Cardiac muscle cell (in vitro differentiated cells and primary cell): Measurements from ENCODE around the gene CCDC149. TPM values are rescaled to one million over a fixed set of nuclear protein-coding genes. Genes with fewer than 3 reads are reported as not detected.

Experiments used
- DNase-seq, 2 donors: peaks; one replicate each; pipeline versions ENCODE4 v3.0.0 to v3.0.0-alpha.2; 2010 to 2017; ENCODE audit warnings: low read depth in 1 of 2, low spot score in 1 of 2
- H3K27ac ChIP-seq: fragments of 200-600 bp; sonication (generic); 2 replicates; pipeline ENCODE4 v1.5.1; 2016
- H3K27me3 ChIP-seq: fragments of 200-600 bp; sonication (generic); 2 replicates; pipeline ENCODE4 v1.6.0; 2016; ENCODE audit warnings: control low read depth
- H3K36me3 ChIP-seq: fragments of 200-600 bp; sonication (generic); 2 replicates; pipeline ENCODE4 v1.5.1; 2016; ENCODE audit warnings: control low read depth
- H3K4me1 ChIP-seq: fragments of 200-600 bp; sonication (generic); 2 replicates; pipeline ENCODE4 v1.8.1; 2017; ENCODE audit warnings: low read depth, mild to moderate bottlenecking, mixed run types
- H3K4me3 ChIP-seq: fragments of 200-600 bp; sonication (generic); 2 replicates; pipeline ENCODE4 v1.5.1; 2016; ENCODE audit warnings: mild to moderate bottlenecking
- H3K9me3 ChIP-seq: fragments of 200-600 bp; sonication (generic); 2 replicates; pipeline ENCODE4 v1.5.1; 2017; ENCODE audit warnings: low read depth, mild to moderate bottlenecking, control low read depth
- CTCF ChIP-seq: IDR thresholded peaks from 2 replicates; pipeline ENCODE4 v1.5.1; 2012; ENCODE audit warnings: low read depth, mild to moderate bottlenecking, low read length
- polyA plus RNA-seq: library from polyadenylated mRNA; unstranded; fragments of >200 nt; fragmentation: Nextera tagmentation; extraction: Ambion mirVana; gene quantifications from 2 replicates; pipeline ENCODE4 v1.2.1, GENCODE V29; 2016
- total RNA-seq: library from RNA; depleted of rRNA; stranded (reverse); fragments of >200 nt; gene quantifications from 2 replicates; pipeline ENCODE4 v1.2.3, GENCODE V29; 2016

The CCDC149 gene
- total and polyA plus RNA-seq, 2 experiments from 2014 or later, result 4.2 to 7.0 TPM

- Histone ChIP-seq H3K9me3 (no peaks in the 10 kb centered on the region), H3K4me1 (peaks cover 32% of the 10 kb centered on the region), H3K27me3 (no peaks in the 10 kb centered on the region), H3K4me3 (no peak overlapping the region), H3K36me3 (no peaks in the 10 kb centered on the region), H3K27ac (no peak overlapping the region)
- no peak for DNase-seq
- TF ChIP-seq CTCF, result no peak
Observed at GRCh38 chr4:24792552-24792951, 120.3 kb downstream of the CCDC149 start.

GRCh38 chr4:24791043-24791442 lies 121.8 kb downstream of the CCDC149 start:
- no peak overlapping the region for H3K27ac ChIP-seq
- no peak for DNase-seq
- no peak overlapping the region for H3K4me3 ChIP-seq
- no peaks in the 10 kb centered on the region for H3K36me3 ChIP-seq
- H3K27me3 ChIP-seq, result no peaks in the 10 kb centered on the region
- H3K4me1 ChIP-seq, result peaks cover 31% of the 10 kb centered on the region
- H3K9me3 ChIP-seq, result no peaks in the 10 kb centered on the region
- TF ChIP-seq CTCF, result no peak

GRCh38 chr4:24783506-24783905 lies 129.3 kb downstream of the CCDC149 start:
- Histone ChIP-seq H3K27me3 (no peaks in the 10 kb centered on the region), H3K9me3 (no peaks in the 10 kb centered on the region), H3K4me1 (no peaks in the 10 kb centered on the region), H3K4me3 (no peak overlapping the region), H3K27ac (no peak overlapping the region), H3K36me3 (no peaks in the 10 kb centered on the region)
- no peak for TF ChIP-seq CTCF
- DNase-seq, result no peak

- TF ChIP-seq CTCF, result no peak
- DNase-seq, result peak in 1 of 2 donors; percentile 8
- no peaks in the 10 kb centered on the region for H3K9me3 ChIP-seq
- H3K36me3 ChIP-seq, result no peaks in the 10 kb centered on the region
- H3K27me3 ChIP-seq, result no peaks in the 10 kb centered on the region
- H3K4me1 ChIP-seq, result no peaks in the 10 kb centered on the region
- no peak overlapping the region for H3K27ac ChIP-seq
- no peak overlapping the region for H3K4me3 ChIP-seq
Observed at GRCh38 chr4:24781999-24782745, 130.7 kb downstream of the CCDC149 start.

- H3K4me3 ChIP-seq, result no peak overlapping the region
- no peak for DNase-seq
- no peaks in the 10 kb centered on the region for H3K27me3 ChIP-seq
- no peaks in the 10 kb centered on the region for H3K9me3 ChIP-seq
- TF ChIP-seq CTCF, result no peak
- no peak overlapping the region for H3K27ac ChIP-seq
- H3K4me1 ChIP-seq, result no peaks in the 10 kb centered on the region
- H3K36me3 ChIP-seq, result no peaks in the 10 kb centered on the region
Observed at GRCh38 chr4:24780936-24781495, 131.8 kb downstream of the CCDC149 start.
